Effector memory CD4-positive, alpha-beta T cell (primary cell): ENCODE measurements around the gene DSP.

Experiments
- DNase-seq, 3 donors: peaks; one replicate each; pipeline ENCODE4 v3.0.0-alpha.2; 2020
- H3K27ac ChIP-seq: 2 replicates; pipeline ENCODE4 v1.7.0; 2013; ENCODE audit warnings: mild to moderate bottlenecking, low read length, moderate library complexity; ENCODE audit not compliant: insufficient read depth, poor library complexity, severe bottlenecking
- H3K27me3 ChIP-seq: replicated peaks from 2 replicates; pipeline ENCODE4 v1.7.0; 2013; ENCODE audit warnings: mild to moderate bottlenecking, low read length; ENCODE audit not compliant: insufficient read depth, control insufficient read depth, poor library complexity, severe bottlenecking
- H3K36me3 ChIP-seq: 2 replicates; pipeline ENCODE4 v1.7.0; 2013; ENCODE audit warnings: mild to moderate bottlenecking, low read length, moderate library complexity; ENCODE audit not compliant: control insufficient read depth, insufficient read depth
- H3K4me1 ChIP-seq: 2 replicates; pipeline ENCODE4 v1.7.0; 2013; ENCODE audit warnings: low read length, mild to moderate bottlenecking; ENCODE audit not compliant: control insufficient read depth, insufficient read depth, poor library complexity, severe bottlenecking
- H3K4me3 ChIP-seq: 2 replicates; pipeline ENCODE4 v1.7.0; 2013; ENCODE audit warnings: low read length, low read depth, mild to moderate bottlenecking; ENCODE audit not compliant: insufficient read depth, poor library complexity, severe bottlenecking
- H3K9me3 ChIP-seq: 2 replicates; pipeline ENCODE4 v1.7.0; 2013; ENCODE audit warnings: mild to moderate bottlenecking, low read length, moderate library complexity; ENCODE audit not compliant: control insufficient read depth

The DSP gene

GRCh38 chr6:7574500-7574899 is 33.0 kb downstream of the DSP start:
- Histone ChIP-seq H3K4me3 (no peak overlapping the region), H3K36me3 (no peaks in the 10 kb centered on the region), H3K9me3 (no peaks in the 10 kb centered on the region), H3K4me1 (no peaks in the 10 kb centered on the region), H3K27me3 (no peaks in the 10 kb centered on the region), H3K27ac (no peak overlapping the region)
- DNase-seq: no peak

- Histone ChIP-seq H3K9me3 (no peaks in the 10 kb centered on the region), H3K36me3 (no peaks in the 10 kb centered on the region), H3K4me1 (no peaks in the 10 kb centered on the region), H3K27me3 (no peaks in the 10 kb centered on the region), H3K27ac (no peak overlapping the region), H3K4me3 (no peak overlapping the region)
- no peak for DNase-seq
Measured at GRCh38 chr6:7578516-7578915, 37.0 kb downstream of the DSP start.

- no peak overlapping the region for H3K4me3 ChIP-seq
- no peaks in the 10 kb centered on the region for H3K36me3 ChIP-seq
- no peaks in the 10 kb centered on the region for H3K27me3 ChIP-seq
- H3K9me3 ChIP-seq: no peaks in the 10 kb centered on the region
- no peak overlapping the region for H3K27ac ChIP-seq
- no peak for DNase-seq
- no peaks in the 10 kb centered on the region for H3K4me1 ChIP-seq
Measured at GRCh38 chr6:7578931-7579330, 37.5 kb downstream of the DSP start.

GRCh38 chr6:7579851-7580250 is 38.4 kb downstream of the DSP start:
- H3K27me3 ChIP-seq: no peaks in the 10 kb centered on the region
- no peaks in the 10 kb centered on the region for H3K36me3 ChIP-seq
- no peak overlapping the region for H3K27ac ChIP-seq
- DNase-seq: no peak
- no peak overlapping the region for H3K4me3 ChIP-seq
- no peaks in the 10 kb centered on the region for H3K4me1 ChIP-seq
- no peaks in the 10 kb centered on the region for H3K9me3 ChIP-seq

- Histone ChIP-seq H3K36me3 (no peaks in the 10 kb centered on the region), H3K4me3 (no peak overlapping the region), H3K9me3 (no peaks in the 10 kb centered on the region), H3K4me1 (no peaks in the 10 kb centered on the region), H3K27ac (no peak overlapping the region), H3K27me3 (no peaks in the 10 kb centered on the region)
- DNase-seq: no peak
Measured at GRCh38 chr6:7580537-7580926, 39.1 kb downstream of the DSP start.

- no peak for DNase-seq
- Histone ChIP-seq H3K4me1 (no peaks in the 10 kb centered on the region), H3K36me3 (no peaks in the 10 kb centered on the region), H3K27me3 (no peaks in the 10 kb centered on the region), H3K9me3 (no peaks in the 10 kb centered on the region), H3K27ac (no peak overlapping the region), H3K4me3 (no peak overlapping the region)
Measured at GRCh38 chr6:7580927-7581618, 39.6 kb downstream of the DSP start.

GRCh38 chr6:7585287-7585930 is 43.9 kb downstream of the DSP start:
- Histone ChIP-seq H3K36me3 (no peaks in the 10 kb centered on the region), H3K9me3 (no peaks in the 10 kb centered on the region)

GRCh38 chr6:7587631-7588100 is 46.2 kb downstream of the DSP start:
- no peak for DNase-seq
- Histone ChIP-seq H3K9me3 (no peaks in the 10 kb centered on the region), H3K27ac (no peak overlapping the region), H3K36me3 (no peaks in the 10 kb centered on the region), H3K4me3 (no peak overlapping the region), H3K27me3 (no peaks in the 10 kb centered on the region), H3K4me1 (peaks cover 12% of the 10 kb centered on the region)

More at GRCh38 chr6:7585287-7585930, 43.9 kb downstream of the DSP start:
- H3K27me3 ChIP-seq: no peaks in the 10 kb centered on the region
- no peaks in the 10 kb centered on the region for H3K4me1 ChIP-seq
- no peak overlapping the region for H3K27ac ChIP-seq
- H3K4me3 ChIP-seq: no peak overlapping the region
- no peak for DNase-seq

GRCh38 chr6:7588506-7588905 is 47.0 kb downstream of the DSP start:
- DNase-seq: no peak
- H3K27ac ChIP-seq: no peak overlapping the region
- peaks cover 12% of the 10 kb centered on the region for H3K4me1 ChIP-seq
- H3K27me3 ChIP-seq: no peaks in the 10 kb centered on the region
- H3K9me3 ChIP-seq: no peaks in the 10 kb centered on the region
- no peak overlapping the region for H3K4me3 ChIP-seq
- no peaks in the 10 kb centered on the region for H3K36me3 ChIP-seq

- Histone ChIP-seq H3K4me1 (peaks cover 12% of the 10 kb centered on the region), H3K27ac (no peak overlapping the region), H3K4me3 (no peak overlapping the region), H3K9me3 (no peaks in the 10 kb centered on the region), H3K36me3 (peaks cover 2% of the 10 kb centered on the region), H3K27me3 (no peaks in the 10 kb centered on the region)
- no peak for DNase-seq
Measured at GRCh38 chr6:7589221-7589620, 47.8 kb downstream of the DSP start.
